H1 (cell line): Measurements from ENCODE around the gene CADM2. TPM values are rescaled to one million over a fixed set of nuclear protein-coding genes. Genes with fewer than 3 reads are reported as not detected.

Experiments
- CTCF ChIA-PET: fragments of 300-600 bp; sonication (Branson Sonifier 250); formaldehyde crosslinking; loops from one replicate; lab custom pipeline; 2021; ENCODE audit not compliant: partially characterized antibody; lab: Charles Lee
- POLR2A ChIA-PET: fragments of 300-600 bp; sonication (Branson Sonifier 250); formaldehyde crosslinking; loops from one replicate; lab custom pipeline; 2021; ENCODE audit warnings: inconsistent platforms; ENCODE audit not compliant: partially characterized antibody; lab: Charles Lee
- DNase-seq, 2 experiments: peaks; one replicate each; pipeline versions ENCODE4 v3.0.0 to v3.0.0-alpha.2; 2010 to 2022; ENCODE audit warnings: low spot score in 2 of 2, low read depth in 1 of 2, mixed read lengths in 1 of 2
- FAIRE-seq: peaks from 2 replicates; lab custom pipeline; 2011; peaks lifted over from hg19 to GRCh38; lab: Jason Lieb, UNC
- H2AFZ ChIP-seq: 2 replicates; pipeline ENCODE4 v1.8.1; 2012; ENCODE audit warnings: low read length, inconsistent platforms
- H2AK5ac ChIP-seq: 2 replicates; pipeline ENCODE4 v1.6.1; 2013; ENCODE audit warnings: low read depth, low read length
- H2BK120ac ChIP-seq: replicated peaks from 2 replicates; pipeline ENCODE3; 2013; ENCODE audit warnings: low read depth, low read length, inconsistent platforms
- H2BK12ac ChIP-seq: 2 replicates; pipeline ENCODE4 v1.6.1; 2013; ENCODE audit warnings: low read depth, low read length
- H2BK15ac ChIP-seq: 2 replicates; pipeline ENCODE4 v1.6.1; 2013; ENCODE audit warnings: low read length
- H2BK20ac ChIP-seq: 2 replicates; pipeline ENCODE4 v1.6.1; 2013; ENCODE audit warnings: low read length
- H2BK5ac ChIP-seq: 2 replicates; pipeline ENCODE4 v1.6.1; 2013; ENCODE audit warnings: low read depth, low read length
- H3K14ac ChIP-seq: 2 replicates; pipeline ENCODE4 v1.6.1; 2013; ENCODE audit warnings: inconsistent platforms; ENCODE audit not compliant: insufficient read length
- H3K18ac ChIP-seq: 2 replicates; pipeline ENCODE4 v1.6.1; 2013; ENCODE audit warnings: low read length; ENCODE audit errors: extremely low read depth
- H3K23ac ChIP-seq: 2 replicates; pipeline ENCODE4 v1.6.1; 2013; ENCODE audit warnings: inconsistent platforms; ENCODE audit not compliant: insufficient read length
- H3K23me2 ChIP-seq: 2 replicates; pipeline ENCODE4 v1.6.1; 2013; ENCODE audit warnings: low read depth, low read length
- H3K27ac ChIP-seq: 2 replicates; pipeline ENCODE4 v1.6.1; 2011; ENCODE audit warnings: low read depth, low read length, inconsistent platforms
- H3K27me3 ChIP-seq, 4 experiments: replicated peaks in 1 of 4; 1 replicate in 1 of 4; 2 replicates in 3 of 4; pipeline versions ENCODE4 v1.6.1 to v1.8.1; 2011 to 2013; ENCODE audit warnings: low read length in 3 of 4, mild to moderate bottlenecking in 3 of 4, inconsistent platforms in 2 of 4, mixed read lengths in 2 of 4, moderate library complexity in 1 of 4; ENCODE audit not compliant: control insufficient read depth in 3 of 4, insufficient read depth in 3 of 4; ENCODE audit errors: extremely low read depth in 1 of 4
- H3K36me3 ChIP-seq, 4 experiments: 2 replicates each; pipeline versions ENCODE4 v1.6.1 to v1.8.1; 2011 to 2013; ENCODE audit warnings: mild to moderate bottlenecking in 4 of 4, low read length in 3 of 4, moderate library complexity in 2 of 4, control low read depth in 1 of 4, inconsistent platforms in 1 of 4; ENCODE audit not compliant: insufficient read depth in 4 of 4, control insufficient read depth in 2 of 4
- H3K4ac ChIP-seq: replicated peaks from 2 replicates; pipeline ENCODE3; 2013; ENCODE audit warnings: low read length, low read depth, mixed read lengths, inconsistent platforms; ENCODE audit not compliant: insufficient read length
- H3K4me1 ChIP-seq, 4 experiments: replicated peaks in 1 of 4; 1 replicate in 1 of 4; 2 replicates in 3 of 4; pipeline versions ENCODE4 v1.6.1 to v1.8.1; 2011 to 2013; ENCODE audit warnings: low read length in 3 of 4, inconsistent platforms in 2 of 4, mixed read lengths in 1 of 4; ENCODE audit not compliant: insufficient read depth in 4 of 4, control insufficient read depth in 3 of 4
- H3K4me2 ChIP-seq, 2 experiments: 2 replicates each; pipeline versions ENCODE4 v1.6.1 to v1.8.1; 2011 to 2013; ENCODE audit warnings: low read depth in 2 of 2, low read length in 2 of 2, control low read depth in 1 of 2, inconsistent platforms in 1 of 2, mild to moderate bottlenecking in 1 of 2; ENCODE audit not compliant: insufficient read depth in 1 of 2
- H3K4me3 ChIP-seq, 4 experiments: fragments of 200-600, 300-600 bp in 1 of 4; sonication (generic), shearing (Covaris generic), sonication (Bioruptor Twin) in 1 of 4; 2 replicates each; pipeline versions ENCODE4 v1.5.1 to v1.8.1; 2011 to 2016; ENCODE audit warnings: low read length in 4 of 4, low read depth in 3 of 4, control low read depth in 2 of 4, inconsistent platforms in 2 of 4, mild to moderate bottlenecking in 2 of 4, mixed read lengths in 1 of 4, moderate library complexity in 1 of 4; ENCODE audit not compliant: insufficient read depth in 2 of 4; ENCODE audit errors: extremely low read depth in 1 of 4
- H3K56ac ChIP-seq: replicated peaks from 2 replicates; pipeline ENCODE3; 2013; ENCODE audit warnings: low read depth, mild to moderate bottlenecking, mixed read lengths, low read length, inconsistent platforms; ENCODE audit not compliant: insufficient read length
- H3K79me1 ChIP-seq: 2 replicates; pipeline ENCODE4 v1.6.1; 2013; ENCODE audit warnings: low read depth, low read length, control low read depth
- H3K79me2 ChIP-seq, 2 experiments: 2 replicates each; pipeline versions ENCODE4 v1.6.1 to v1.8.1; 2012 to 2013; ENCODE audit warnings: low read length in 2 of 2, mild to moderate bottlenecking in 2 of 2, inconsistent platforms in 1 of 2; ENCODE audit not compliant: insufficient read depth in 2 of 2, control insufficient read depth in 1 of 2
- H3K9ac ChIP-seq, 4 experiments: replicated peaks in 1 of 4; 1 replicate in 1 of 4; 2 replicates in 3 of 4; pipeline versions ENCODE4 v1.6.1 to v1.8.1; 2011 to 2013; ENCODE audit warnings: low read depth in 3 of 4, low read length in 3 of 4, control low read depth in 2 of 4, mild to moderate bottlenecking in 2 of 4, moderate library complexity in 2 of 4, inconsistent platforms in 1 of 4; ENCODE audit errors: extremely low read depth in 1 of 4
- H3K9me3 ChIP-seq, 2 experiments: 2 replicates each; pipeline versions ENCODE4 v1.6.1 to v1.8.1; 2012 to 2013; ENCODE audit warnings: mild to moderate bottlenecking in 2 of 2, moderate library complexity in 2 of 2, control low read depth in 1 of 2, inconsistent platforms in 1 of 2, low read depth in 1 of 2, low read length in 1 of 2, mixed read lengths in 1 of 2; ENCODE audit not compliant: insufficient read depth in 2 of 2
- H4K20me1 ChIP-seq, 2 experiments: replicated peaks in 1 of 2; 2 replicates each; pipeline versions ENCODE3 to v1.8.1; 2011 to 2013; ENCODE audit warnings: inconsistent platforms in 2 of 2, low read length in 2 of 2, mild to moderate bottlenecking in 1 of 2; ENCODE audit not compliant: insufficient read depth in 2 of 2, control insufficient read depth in 1 of 2
- H4K5ac ChIP-seq: 2 replicates; pipeline ENCODE4 v1.6.1; 2013; ENCODE audit warnings: low read length, low read depth, mixed read lengths, inconsistent platforms; ENCODE audit not compliant: insufficient read length
- H4K8ac ChIP-seq: 2 replicates; pipeline ENCODE4 v1.8.0; 2013; ENCODE audit warnings: mild to moderate bottlenecking, moderate library complexity, low read length, inconsistent platforms; ENCODE audit not compliant: insufficient read depth; ENCODE audit errors: extremely low read depth
- H4K91ac ChIP-seq: replicated peaks from 2 replicates; pipeline ENCODE3; 2013; ENCODE audit warnings: low read length, mixed read lengths, inconsistent platforms; ENCODE audit not compliant: insufficient read length
- ATF2 ChIP-seq: IDR thresholded peaks from 2 replicates; pipeline ENCODE4 v1.6.1; 2012; ENCODE audit warnings: low read length, inconsistent platforms
- BCL11A ChIP-seq, 2 experiments: IDR thresholded peaks; one replicate each; pipeline ENCODE4 v1.6.1; 2011; ENCODE audit warnings: low read depth in 2 of 2, low read length in 2 of 2, mild to moderate bottlenecking in 2 of 2
- CBX5 ChIP-seq: fragments of 300-800, 300-1000 bp; sonication (generic); IDR thresholded peaks from 2 replicates; pipeline ENCODE4 v1.7.1; 2016; ENCODE audit warnings: antibody characterized with exemption, low read length, low read depth
- CHD1 ChIP-seq: IDR thresholded peaks from 2 replicates; pipeline ENCODE4 v1.6.1; 2012; ENCODE audit warnings: low read depth, low read length, improper control_type of control experiment
- CREB1 ChIP-seq: IDR thresholded peaks from 2 replicates; pipeline ENCODE4 v1.6.1; 2012; ENCODE audit warnings: inconsistent platforms
- EGR1 ChIP-seq: IDR thresholded peaks from 2 replicates; pipeline ENCODE4 v1.6.1; 2011; ENCODE audit warnings: low read depth, low read length, borderline replicate concordance
- MAFK ChIP-seq: IDR thresholded peaks from 2 replicates; pipeline ENCODE4 v1.6.1; 2012; ENCODE audit warnings: low read depth, mild to moderate bottlenecking, improper control_type of control experiment, low read length
- NRF1 ChIP-seq: IDR thresholded peaks from 2 replicates; pipeline ENCODE4 v1.6.1; 2011; ENCODE audit warnings: mild to moderate bottlenecking, low read depth, low read length, improper control_type of control experiment
- POU5F1 ChIP-seq: IDR thresholded peaks from 2 replicates; pipeline ENCODE4 v1.6.1; 2011; ENCODE audit warnings: low read depth, mild to moderate bottlenecking, low read length, moderate library complexity
- TBP ChIP-seq: IDR thresholded peaks from 2 replicates; pipeline ENCODE4 v1.6.1; 2011; ENCODE audit warnings: low read depth, low read length, improper control_type of control experiment
- TCF12 ChIP-seq: IDR thresholded peaks from 2 replicates; pipeline ENCODE4 v1.6.1; 2011; ENCODE audit warnings: low read depth, mild to moderate bottlenecking, low read length
- USF2 ChIP-seq: IDR thresholded peaks from 2 replicates; pipeline ENCODE4 v1.6.1; 2011; ENCODE audit warnings: low read length, improper control_type of control experiment
- ZNF274 ChIP-seq: IDR thresholded peaks from 2 replicates; pipeline ENCODE4 v1.7.0; 2012; ENCODE audit warnings: low read length, borderline replicate concordance; ENCODE audit errors: extremely low read depth
- WGBS, 2 experiments: shearing (Covaris generic) in 1 of 2; methylation state at CpG; one replicate each; pipeline versions ENCODE4 v1.1.6 to v1.1.7; 2013 to 2015; ENCODE audit warnings: low lambda C conversion rate in 2 of 2, mixed read lengths in 2 of 2, inconsistent platforms in 1 of 2, low coverage in 1 of 2, missing lambda C conversion rate in 1 of 2; ENCODE audit not compliant: insufficient replicate concordance in 2 of 2, insufficient coverage in 1 of 2, insufficient read length in 1 of 2; ENCODE audit errors: extremely low coverage in 1 of 2, missing lambda C conversion rate in 1 of 2; 5-methylcytosine and 5-hydroxymethylcytosine counted together
- polyA plus RNA-seq, 7 experiments: library from polyadenylated mRNA; depleted of rRNA in 3 of 7; stranded (reverse) in 5 of 7; unstranded in 2 of 7; fragments of >200 nt in 5 of 7; fragments of 200-250 nt in 2 of 7; gene quantifications; 1 replicate in 5 of 7; 2 replicates in 1 of 7; 4 replicates in 1 of 7; pipeline versions ENCODE4 v1.2.1 to v1.2.3, GENCODE V29; 2011 to 2013; ENCODE audit warnings: missing spikeins in 2 of 7, mixed read lengths in 2 of 7
- total RNA-seq: library from RNA; stranded (reverse); fragmentation: NEBNext Ultra II Directional; extraction: Animal tissue kit (Norgen Biotek cat#: 25700); gene quantifications from 2 replicates; pipeline ENCODE4 v1.2.1, GENCODE V29; 2021

Gene CADM2
- total and polyA plus RNA-seq, 2 of the 8 experiments (the other 6 are each of a cell fraction or from before 2014, with no cell fraction given): 14.9 to 20.9 TPM

GRCh38 chr3:85252686-85253085 lies 293.9 kb downstream of the CADM2 start:
- no peaks in the 10 kb centered on the region for H3K23me2 ChIP-seq
- no peak overlapping the region for H2AK5ac ChIP-seq
- no peaks in the 10 kb centered on the region for H3K79me2 ChIP-seq
- H2BK20ac ChIP-seq: no peak overlapping the region
- no peaks in the 10 kb centered on the region for H4K20me1 ChIP-seq
- no peak overlapping the region for H3K4me2 ChIP-seq
- DNase-seq (no peak), FAIRE-seq (no peak)
- no peak overlapping the region for H2AFZ ChIP-seq
- no peak overlapping the region for H3K27ac ChIP-seq
- no peak overlapping the region for H3K18ac ChIP-seq
- CTCF ChIA-PET: interaction anchor here (0.6 kb wide), 2 partner anchors 374 to 1708 kb away, joined by 3 read pairs; no protein-coding TSS in a partner anchor
- H2BK120ac ChIP-seq: no peak overlapping the region
- H3K9ac ChIP-seq: no peak overlapping the region
- H3K4ac ChIP-seq: no peak overlapping the region
- H3K27me3 ChIP-seq: no peaks in the 10 kb centered on the region
- H4K5ac ChIP-seq: no peak overlapping the region
- H2BK15ac ChIP-seq: no peak overlapping the region
- no peak overlapping the region for H3K56ac ChIP-seq
- POLR2A ChIA-PET: no interaction called here
- H4K8ac ChIP-seq: no peak overlapping the region
- H3K4me1 ChIP-seq: peaks cover 0 to 4% (median 0%) of the 10 kb centered on the region in 4 experiments; a peak in 1 of 7 replicates
- H2BK5ac ChIP-seq: no peak overlapping the region
- no peak overlapping the region for H4K91ac ChIP-seq
- 84% methylated on average over 1 of the region's 1 CpG; no CpG with 5 or more reads in 1 of the 2 experiments for WGBS, 2 experiments
- H3K14ac ChIP-seq: no peak overlapping the region
- no peak overlapping the region for H3K4me3 ChIP-seq
- H3K79me1 ChIP-seq: no peaks in the 10 kb centered on the region
- H3K23ac ChIP-seq: no peak overlapping the region
- H3K9me3 ChIP-seq: no peaks in the 10 kb centered on the region
- H2BK12ac ChIP-seq: no peak overlapping the region
- H3K36me3 ChIP-seq: no peaks in the 10 kb centered on the region
- no peak for TF ChIP-seq ATF2
- TF ChIP-seq BCL11A (IDR thresholded peaks at IDR 0.05; ENCODE audit: low read depth in 2 of 2, low read length in 2 of 2): no peak
- no peak for TF ChIP-seq NRF1
- no peak for TF ChIP-seq CBX5
- TF ChIP-seq MAFK: no peak
- TF ChIP-seq POU5F1: no peak
- no peak for TF ChIP-seq USF2
- no peak for TF ChIP-seq TCF12
- TF ChIP-seq ZNF274: no peak
- TF ChIP-seq CHD1: no peak
- TF ChIP-seq EGR1: no peak
- no peak for TF ChIP-seq TBP
- TF ChIP-seq CREB1: no peak
